MM.1S (cell line): ENCODE data around the gene NUP50.

ENCODE experiments used
- EZH2 ChIP-seq: fragments of 300-600 bp; sonication (generic); optimal IDR thresholded peaks from 2 replicates; pipeline ENCODE3; 2017; ENCODE audit warnings: low read depth, mild to moderate bottlenecking, antibody characterized with exemption, low read length, mixed read lengths
- TF ChIP-seq, protein P1 (sequence below): fragments of 300-600 bp; sonication (generic); IDR thresholded peaks from 2 replicates; pipeline ENCODE4 v1.5.1; 2016; ENCODE audit warnings: antibody characterized with exemption, low read length, mixed read lengths

DNA sequence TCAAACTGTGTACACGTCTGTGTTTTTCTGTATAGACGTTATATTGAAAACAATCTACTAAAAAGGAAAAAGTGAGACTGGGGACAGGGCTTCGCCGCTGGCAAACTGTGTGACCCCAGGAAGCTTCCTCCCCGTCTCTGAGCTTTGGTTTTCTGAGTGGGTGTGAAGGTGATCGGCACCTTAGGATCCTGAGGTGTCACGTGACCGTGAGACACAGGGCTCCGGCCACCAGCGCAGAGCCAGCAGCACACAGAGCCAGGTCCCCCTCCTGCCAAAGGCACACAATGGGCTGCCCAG lies 44.9 kb downstream of the NUP50 start:
- TF ChIP-seq EZH2: no peak
- TF ChIP-seq, protein P1, sequence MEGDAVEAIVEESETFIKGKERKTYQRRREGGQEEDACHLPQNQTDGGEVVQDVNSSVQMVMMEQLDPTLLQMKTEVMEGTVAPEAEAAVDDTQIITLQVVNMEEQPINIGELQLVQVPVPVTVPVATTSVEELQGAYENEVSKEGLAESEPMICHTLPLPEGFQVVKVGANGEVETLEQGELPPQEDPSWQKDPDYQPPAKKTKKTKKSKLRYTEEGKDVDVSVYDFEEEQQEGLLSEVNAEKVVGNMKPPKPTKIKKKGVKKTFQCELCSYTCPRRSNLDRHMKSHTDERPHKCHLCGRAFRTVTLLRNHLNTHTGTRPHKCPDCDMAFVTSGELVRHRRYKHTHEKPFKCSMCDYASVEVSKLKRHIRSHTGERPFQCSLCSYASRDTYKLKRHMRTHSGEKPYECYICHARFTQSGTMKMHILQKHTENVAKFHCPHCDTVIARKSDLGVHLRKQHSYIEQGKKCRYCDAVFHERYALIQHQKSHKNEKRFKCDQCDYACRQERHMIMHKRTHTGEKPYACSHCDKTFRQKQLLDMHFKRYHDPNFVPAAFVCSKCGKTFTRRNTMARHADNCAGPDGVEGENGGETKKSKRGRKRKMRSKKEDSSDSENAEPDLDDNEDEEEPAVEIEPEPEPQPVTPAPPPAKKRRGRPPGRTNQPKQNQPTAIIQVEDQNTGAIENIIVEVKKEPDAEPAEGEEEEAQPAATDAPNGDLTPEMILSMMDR: no peak
